ENCODE measurements around the gene KDM3A. TPM values are rescaled to one million over a fixed set of nuclear protein-coding genes. Genes with fewer than 3 reads are reported as not detected.

The KDM3A gene
- total and polyA plus RNA-seq, 2 of the 8 experiments (the other 6 are each of a cell fraction or from before 2014, with no cell fraction given) = 15.8 to 29.2 TPM

DNA sequence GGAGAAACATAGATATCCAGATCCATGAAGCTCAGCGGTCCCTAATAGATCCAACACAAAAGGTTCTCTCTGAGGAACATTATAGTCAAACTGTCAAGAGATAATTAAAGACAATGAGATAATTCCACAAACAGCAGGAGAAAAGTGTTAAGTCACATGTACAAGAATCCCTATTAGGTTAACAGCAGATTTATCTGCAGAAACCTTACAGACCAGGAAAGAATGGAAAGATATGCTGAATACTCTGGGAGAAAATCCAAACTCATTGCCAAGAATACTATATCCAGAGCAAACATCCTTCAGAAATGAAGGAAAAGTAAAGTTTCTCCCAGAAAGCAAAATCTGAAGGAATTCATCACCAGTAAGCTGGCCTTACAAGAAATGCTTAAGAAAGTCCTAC lies 10.8 kb upstream of the KDM3A start (continued):
- no peak for TF ChIP-seq CHD7 (IDR thresholded peaks at IDR 0.05; ENCODE audit: insufficient replicate concordance, low read length)
- no peak for TF ChIP-seq TCF12 (IDR thresholded peaks at IDR 0.05; ENCODE audit: low read depth, low read length)
- TF ChIP-seq SP1 (IDR thresholded peaks at IDR 0.05; ENCODE audit: low read depth, low read length) = no peak
- TF ChIP-seq SRF (IDR thresholded peaks at IDR 0.05; ENCODE audit: low read depth, low read length) = no peak
- no peak for TF ChIP-seq KDM1A (IDR thresholded peaks at IDR 0.05; ENCODE audit: borderline replicate concordance, low read length)
- TF ChIP-seq KDM5A (IDR thresholded peaks at IDR 0.05; ENCODE audit: low read length) = no peak
- no peak for TF ChIP-seq POLR2A (IDR thresholded peaks at IDR 0.05; ENCODE audit: control extremely low read depth in 1 of 2, low read depth in 2 of 2, low read length in 2 of 2)
- TF ChIP-seq SUZ12 (IDR thresholded peaks at IDR 0.05; ENCODE audit: low read length) = no peak
